GM21717 (cell line): ENCODE results near the gene DIPK1B.

ENCODE experiments used
- ATAC-seq: cut with Tn5 transposase; IDR thresholded peaks from one replicate; pipeline ENCODE4 v1.9.1; 2021; ENCODE audit warnings: mild to moderate bottlenecking, moderate library complexity; ENCODE audit not compliant: unreplicated experiment

Gene DIPK1B

GRCh38 chr9:136711751-136712689 is at the start of gene DIPK1B:
DIPK1B (plus strand) TSS chr9:136712572; CDS start chr9:136712666, 94 bp downstream.
- ATAC-seq: no peak

- no peak for ATAC-seq
Measured at GRCh38 chr9:136662656-136663581, 49.5 kb upstream of the DIPK1B start, which contains the start of gene EGFL7. EGFL7 (plus strand) TSS chr9:136662916; CDS start chr9:136668283, 5,367 bp downstream.

GRCh38 chr9:136664000-136664915 is 48.1 kb upstream of the DIPK1B start:
- ATAC-seq: no peak

- ATAC-seq: no peak
Measured at GRCh38 chr9:136665111-136665703, 47.2 kb upstream of the DIPK1B start.

- ATAC-seq: no peak
Measured at GRCh38 chr9:136665704-136666371, 46.5 kb upstream of the DIPK1B start.

- ATAC-seq: no peak
Measured at GRCh38 chr9:136666372-136667213, 45.8 kb upstream of the DIPK1B start.

- no peak for ATAC-seq
Measured at GRCh38 chr9:136667214-136667939, 45.0 kb upstream of the DIPK1B start.

- no peak for ATAC-seq
Measured at GRCh38 chr9:136667940-136668760, 44.2 kb upstream of the DIPK1B start.

- ATAC-seq: no peak
Measured at GRCh38 chr9:136668983-136669790, 43.2 kb upstream of the DIPK1B start.

GRCh38 chr9:136669791-136670464 is 42.4 kb upstream of the DIPK1B start:
- ATAC-seq: no peak

GRCh38 chr9:136670576-136671253 is 41.7 kb upstream of the DIPK1B start:
- ATAC-seq: no peak

GRCh38 chr9:136671254-136671614 is 41.1 kb upstream of the DIPK1B start:
- no peak for ATAC-seq

- ATAC-seq: no peak
Measured at GRCh38 chr9:136671646-136672430, 40.5 kb upstream of the DIPK1B start.

- ATAC-seq: no peak
Measured at GRCh38 chr9:136672431-136673087, 39.8 kb upstream of the DIPK1B start.
